Esophagus squamous epithelium (tissue), 5 donors: ENCODE data around the gene KRABD2.

Experiments used
- DNase-seq: peaks from one replicate; lab custom pipeline; 2025; lab: John Stamatoyannopoulos, UW
- H3K27ac ChIP-seq, 4 donors: fragments of 200-600 bp; sonication (generic); one replicate each; pipeline ENCODE4 v1.5.1; 2016 to 2019; ENCODE audit warnings: mild to moderate bottlenecking in 1 of 4
- H3K27me3 ChIP-seq, 4 donors: fragments of 200-600 bp; sonication (generic); 1 replicate in 3 of 4; 2 replicates in 1 of 4; pipeline versions ENCODE4 v1.5.1 to v1.6.0; 2017 to 2021; ENCODE audit warnings: antibody characterized with exemption in 1 of 4
- H3K36me3 ChIP-seq, 3 donors: fragments of 200-600 bp; sonication (generic); one replicate each; pipeline ENCODE4 v1.5.1; 2016 to 2019
- H3K4me1 ChIP-seq, 3 donors: fragments of 200-600 bp; sonication (generic); one replicate each; pipeline ENCODE4 v1.5.1; 2017 to 2019
- H3K4me3 ChIP-seq, 4 donors: fragments of 200-600 bp; sonication (generic); 1 replicate in 3 of 4; 2 replicates in 1 of 4; pipeline ENCODE4 v1.5.1; 2016 to 2019; ENCODE audit warnings: mild to moderate bottlenecking in 2 of 4, moderate library complexity in 1 of 4
- H3K9me3 ChIP-seq, 3 donors: fragments of 200-600 bp; sonication (generic); one replicate each; pipeline ENCODE4 v1.5.1; 2016 to 2019
- POLR2A ChIP-seq, 4 donors: fragments of 450-650 bp; IDR thresholded peaks; one replicate each; pipeline ENCODE4 v1.6.1; 2017; ENCODE audit warnings: antibody characterized with exemption in 4 of 4, mild to moderate bottlenecking in 4 of 4, moderate library complexity in 3 of 4
- WGBS, 2 donors: methylation state at CpG; one replicate each; pipeline ENCODE4 v1.1.5; 2018; 5-methylcytosine and 5-hydroxymethylcytosine counted together
- intact Hi-C: fragments of 100-400 bp; cut with DNase I; formaldehyde crosslinking; loops from one replicate; pipeline ENCODE4 v1.15.0; 2022
- TF ChIP-seq, protein P1 (sequence below), 6 experiments: fragments of 450-650 bp in 4 of 6; fragments of 200-600 bp in 2 of 6; sonication (generic) in 2 of 6; IDR thresholded peaks; one replicate each; pipeline ENCODE4 v1.5.1; 2016 to 2019; ENCODE audit warnings: antibody characterized with exemption in 6 of 6, mild to moderate bottlenecking in 4 of 6, moderate library complexity in 4 of 6
- donor health status: DM: yes; HTN: yes; CAD: no.

The KRABD2 gene

GRCh38 chr17:8376271-8377067 lies at the start of gene KRABD2:
Gene KRABD2, minus strand, starts transcription at chr17:8376704.
- WGBS, 2 donors: 1 to 3% methylated on average over 12 to 28 of the region's 41 CpGs
- Histone ChIP-seq H3K4me1 (peaks cover 5 to 61% (median 38%) of the 10 kb centered on the region in 3 donors), H3K36me3 (peaks cover 27 to 53% (median 35%) of the 10 kb centered on the region in 3 donors), H3K27ac (peak within 1 kb of the TSS; percentile 68 to 94 (median 92)), H3K9me3 (no peaks in the 10 kb centered on the region), H3K27me3 (no peaks in the 10 kb centered on the region), H3K4me3 (peak within 1 kb of the TSS; percentile 38 to 79 (median 72))
- intact Hi-C loops: no loop called here
- peak; percentile 21 for DNase-seq
- TF ChIP-seq, protein P1, sequence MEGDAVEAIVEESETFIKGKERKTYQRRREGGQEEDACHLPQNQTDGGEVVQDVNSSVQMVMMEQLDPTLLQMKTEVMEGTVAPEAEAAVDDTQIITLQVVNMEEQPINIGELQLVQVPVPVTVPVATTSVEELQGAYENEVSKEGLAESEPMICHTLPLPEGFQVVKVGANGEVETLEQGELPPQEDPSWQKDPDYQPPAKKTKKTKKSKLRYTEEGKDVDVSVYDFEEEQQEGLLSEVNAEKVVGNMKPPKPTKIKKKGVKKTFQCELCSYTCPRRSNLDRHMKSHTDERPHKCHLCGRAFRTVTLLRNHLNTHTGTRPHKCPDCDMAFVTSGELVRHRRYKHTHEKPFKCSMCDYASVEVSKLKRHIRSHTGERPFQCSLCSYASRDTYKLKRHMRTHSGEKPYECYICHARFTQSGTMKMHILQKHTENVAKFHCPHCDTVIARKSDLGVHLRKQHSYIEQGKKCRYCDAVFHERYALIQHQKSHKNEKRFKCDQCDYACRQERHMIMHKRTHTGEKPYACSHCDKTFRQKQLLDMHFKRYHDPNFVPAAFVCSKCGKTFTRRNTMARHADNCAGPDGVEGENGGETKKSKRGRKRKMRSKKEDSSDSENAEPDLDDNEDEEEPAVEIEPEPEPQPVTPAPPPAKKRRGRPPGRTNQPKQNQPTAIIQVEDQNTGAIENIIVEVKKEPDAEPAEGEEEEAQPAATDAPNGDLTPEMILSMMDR (IDR thresholded peaks at IDR 0.05): peak; percentile 34 to 78 (median 62)
- TF ChIP-seq POLR2A (IDR thresholded peaks at IDR 0.05): peak in 2 of 4 donors; percentile 55 to 60

GRCh38 chr17:8421571-8421970 lies 45.1 kb upstream of the KRABD2 start:
- no peak overlapping the region for H3K27ac ChIP-seq
- DNase-seq: no peak
- 40 to 48% methylated on average over 3 of the region's 3 CpGs for WGBS, 2 donors

GRCh38 chr17:8420041-8420934 lies 43.8 kb upstream of the KRABD2 start:
- TF ChIP-seq, protein P1 (IDR thresholded peaks at IDR 0.05): no peak
- no peak for TF ChIP-seq POLR2A (IDR thresholded peaks at IDR 0.05)
- intact Hi-C loops: no loop called here
- H3K4me1 ChIP-seq: peaks cover 0 to 29% (median 7%) of the 10 kb centered on the region in 3 donors
- peak overlapping the region in 3 of 4 donors; percentile 31 to 63 (median 53) for H3K27ac ChIP-seq
- no peaks in the 10 kb centered on the region for H3K27me3 ChIP-seq
- H3K4me3 ChIP-seq: no peak overlapping the region
- H3K36me3 ChIP-seq: no peaks in the 10 kb centered on the region
- DNase-seq: no peak
- no peaks in the 10 kb centered on the region for H3K9me3 ChIP-seq
- WGBS, 2 donors: 38 to 51% methylated on average over 5 of the region's 5 CpGs

More at GRCh38 chr17:8421571-8421970, 45.1 kb upstream of the KRABD2 start:
- Histone ChIP-seq H3K4me1 (peaks cover 0 to 29% (median 7%) of the 10 kb centered on the region in 3 donors), H3K36me3 (no peaks in the 10 kb centered on the region), H3K9me3 (no peaks in the 10 kb centered on the region), H3K27me3 (no peaks in the 10 kb centered on the region), H3K4me3 (no peak overlapping the region)
- intact Hi-C loops: no loop called here
- TF ChIP-seq, protein P1 (IDR thresholded peaks at IDR 0.05): no peak
- TF ChIP-seq POLR2A (IDR thresholded peaks at IDR 0.05): no peak

DNA sequence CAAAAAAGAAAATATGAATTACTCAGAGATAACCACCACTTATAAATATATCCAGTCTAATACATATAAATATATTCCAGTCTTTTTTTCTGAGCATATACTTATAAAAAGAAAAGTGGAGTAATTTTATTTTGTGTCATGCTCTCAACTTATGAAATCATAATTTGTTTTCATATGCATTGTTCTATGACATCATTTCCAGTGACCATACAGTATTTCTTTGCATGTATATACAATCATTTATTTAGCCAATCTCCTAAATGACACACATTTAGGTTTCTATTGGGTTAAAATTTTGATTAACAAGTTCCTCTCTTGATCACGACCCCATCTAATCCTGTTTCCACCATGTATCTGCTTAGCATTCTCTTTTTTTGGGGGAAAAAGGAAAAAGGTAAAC lies 42.8 kb upstream of the KRABD2 start:
- no peak for TF ChIP-seq POLR2A (IDR thresholded peaks at IDR 0.05)
- TF ChIP-seq, protein P1 (IDR thresholded peaks at IDR 0.05): no peak
- no peak for DNase-seq
- Histone ChIP-seq H3K27ac (no peak overlapping the region), H3K27me3 (no peaks in the 10 kb centered on the region), H3K9me3 (no peaks in the 10 kb centered on the region), H3K36me3 (no peaks in the 10 kb centered on the region), H3K4me3 (no peak overlapping the region), H3K4me1 (peaks cover 0 to 29% (median 7%) of the 10 kb centered on the region in 3 donors)
- 53 to 59% methylated on average over 1 of the region's 1 CpG for WGBS, 2 donors
- intact Hi-C loops: no loop called here
